Neutrophil (primary cell): Measurements from ENCODE around the gene EXOSC2.

Experiments used
- H3K27ac ChIP-seq: fragments of 200-600 bp; sonication (generic); 2 replicates; pipeline ENCODE4 v1.5.1; 2016; ENCODE audit warnings: mild to moderate bottlenecking, moderate library complexity
- H3K27me3 ChIP-seq: fragments of 200-600 bp; sonication (generic); 2 replicates; pipeline ENCODE4 v1.6.0; 2016; ENCODE audit warnings: mild to moderate bottlenecking
- H3K36me3 ChIP-seq: fragments of 200-600 bp; sonication (generic); 2 replicates; pipeline ENCODE4 v1.5.1; 2017
- H3K4me1 ChIP-seq, 2 experiments: fragments of 200-600 bp in 1 of 2; sonication (generic) in 1 of 2; 1 replicate in 1 of 2; 2 replicates in 1 of 2; pipeline versions ENCODE4 v1.5.1 to v1.6.1; 2013 to 2016; ENCODE audit warnings: low read depth in 1 of 2, low read length in 1 of 2, mild to moderate bottlenecking in 1 of 2, moderate library complexity in 1 of 2; ENCODE audit not compliant: control insufficient read depth in 1 of 2, insufficient read depth in 1 of 2
- H3K4me3 ChIP-seq, 2 experiments: fragments of 200-600 bp in 1 of 2; sonication (generic) in 1 of 2; 1 replicate in 1 of 2; 2 replicates in 1 of 2; pipeline ENCODE4 v1.5.1; 2013 to 2016; ENCODE audit warnings: low read depth in 1 of 2, low read length in 1 of 2, mild to moderate bottlenecking in 1 of 2, moderate library complexity in 1 of 2
- H3K9me3 ChIP-seq: fragments of 200-600 bp; sonication (generic); 2 replicates; pipeline ENCODE4 v1.5.1; 2016
- TF ChIP-seq, protein P1 (sequence below): fragments of 200-600 bp; sonication (generic); IDR thresholded peaks from 2 replicates; pipeline ENCODE4 v1.5.1; 2016; ENCODE audit warnings: antibody characterized with exemption

The EXOSC2 gene

DNA sequence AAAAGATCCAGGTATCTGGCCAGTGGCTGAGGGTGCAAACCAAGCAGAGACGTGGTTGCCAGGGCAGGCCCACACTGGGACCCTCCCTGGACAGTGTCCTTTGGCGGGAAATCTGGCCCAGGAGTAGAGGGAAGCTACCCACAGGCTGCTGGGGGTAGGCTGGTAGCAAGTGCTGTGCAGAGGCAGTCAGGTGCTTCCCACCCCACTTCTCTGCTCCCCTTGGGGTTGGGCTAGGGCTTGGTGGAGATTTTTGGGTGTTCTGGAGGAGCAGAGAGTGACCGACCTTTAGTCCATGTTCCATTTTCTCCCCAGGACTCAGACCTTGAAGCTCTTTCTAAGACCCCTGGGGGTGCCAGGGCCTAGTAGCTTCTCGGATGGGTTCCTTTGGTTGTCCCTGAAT lies 23.6 kb upstream of the EXOSC2 start:
- TF ChIP-seq, protein P1, sequence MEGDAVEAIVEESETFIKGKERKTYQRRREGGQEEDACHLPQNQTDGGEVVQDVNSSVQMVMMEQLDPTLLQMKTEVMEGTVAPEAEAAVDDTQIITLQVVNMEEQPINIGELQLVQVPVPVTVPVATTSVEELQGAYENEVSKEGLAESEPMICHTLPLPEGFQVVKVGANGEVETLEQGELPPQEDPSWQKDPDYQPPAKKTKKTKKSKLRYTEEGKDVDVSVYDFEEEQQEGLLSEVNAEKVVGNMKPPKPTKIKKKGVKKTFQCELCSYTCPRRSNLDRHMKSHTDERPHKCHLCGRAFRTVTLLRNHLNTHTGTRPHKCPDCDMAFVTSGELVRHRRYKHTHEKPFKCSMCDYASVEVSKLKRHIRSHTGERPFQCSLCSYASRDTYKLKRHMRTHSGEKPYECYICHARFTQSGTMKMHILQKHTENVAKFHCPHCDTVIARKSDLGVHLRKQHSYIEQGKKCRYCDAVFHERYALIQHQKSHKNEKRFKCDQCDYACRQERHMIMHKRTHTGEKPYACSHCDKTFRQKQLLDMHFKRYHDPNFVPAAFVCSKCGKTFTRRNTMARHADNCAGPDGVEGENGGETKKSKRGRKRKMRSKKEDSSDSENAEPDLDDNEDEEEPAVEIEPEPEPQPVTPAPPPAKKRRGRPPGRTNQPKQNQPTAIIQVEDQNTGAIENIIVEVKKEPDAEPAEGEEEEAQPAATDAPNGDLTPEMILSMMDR: no peak
- H3K36me3 ChIP-seq: no peaks in the 10 kb centered on the region
- peaks cover 83% of the 10 kb centered on the region for H3K27me3 ChIP-seq
- no peaks in the 10 kb centered on the region for H3K4me1 ChIP-seq
- no peak overlapping the region for H3K4me3 ChIP-seq
- no peak overlapping the region for H3K27ac ChIP-seq
- no peaks in the 10 kb centered on the region for H3K9me3 ChIP-seq

DNA sequence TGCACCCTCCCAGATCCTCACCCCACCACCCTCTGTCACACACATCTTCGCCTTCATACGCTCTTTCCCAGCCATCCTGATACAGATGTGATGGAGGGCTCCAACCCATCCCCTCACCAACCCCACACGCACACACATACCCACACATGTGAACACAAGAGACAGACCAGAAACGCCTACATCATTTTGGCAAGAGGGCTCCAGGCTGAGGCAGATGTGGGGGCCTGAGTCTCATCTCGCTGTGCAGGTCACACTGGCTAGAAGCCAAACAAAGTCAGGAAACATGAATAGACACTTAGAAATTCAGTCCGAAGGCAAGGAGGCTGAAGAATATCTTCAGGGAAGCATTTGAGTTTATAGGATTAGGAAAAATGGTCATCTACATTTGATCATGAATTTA lies 22.9 kb upstream of the EXOSC2 start:
- TF ChIP-seq, protein P1: no peak
- Histone ChIP-seq H3K4me3 (no peak overlapping the region), H3K36me3 (no peaks in the 10 kb centered on the region), H3K27me3 (peaks cover 82% of the 10 kb centered on the region), H3K27ac (no peak overlapping the region), H3K9me3 (no peaks in the 10 kb centered on the region), H3K4me1 (no peaks in the 10 kb centered on the region)

- TF ChIP-seq, protein P1: no peak
- Histone ChIP-seq H3K4me3 (no peak overlapping the region), H3K4me1 (no peaks in the 10 kb centered on the region), H3K9me3 (no peaks in the 10 kb centered on the region), H3K36me3 (no peaks in the 10 kb centered on the region), H3K27ac (no peak overlapping the region), H3K27me3 (peaks cover 76% of the 10 kb centered on the region)
Observed at GRCh38 chr9:130672466-130672865, 21.1 kb upstream of the EXOSC2 start.

GRCh38 chr9:130672933-130673615 lies 20.5 kb upstream of the EXOSC2 start:
- Histone ChIP-seq H3K9me3 (no peaks in the 10 kb centered on the region), H3K36me3 (no peaks in the 10 kb centered on the region), H3K27me3 (peaks cover 76% of the 10 kb centered on the region), H3K4me1 (no peaks in the 10 kb centered on the region), H3K4me3 (no peak overlapping the region), H3K27ac (no peak overlapping the region)
- TF ChIP-seq, protein P1: no peak

- H3K9me3 ChIP-seq: no peaks in the 10 kb centered on the region
- no peaks in the 10 kb centered on the region for H3K4me1 ChIP-seq
- TF ChIP-seq, protein P1: no peak
- H3K36me3 ChIP-seq: no peaks in the 10 kb centered on the region
- no peak overlapping the region for H3K27ac ChIP-seq
- H3K4me3 ChIP-seq: no peak overlapping the region
- peaks cover 76% of the 10 kb centered on the region for H3K27me3 ChIP-seq
Observed at GRCh38 chr9:130675396-130675795, 18.2 kb upstream of the EXOSC2 start.
